Mesodermal cell (in vitro differentiated cells): Measurements from ENCODE around the gene CD300C.

Experiments used
- H3K27ac ChIP-seq: 2 replicates; pipeline ENCODE4 v1.7.0; 2013; ENCODE audit warnings: mild to moderate bottlenecking, low read depth, low read length, moderate library complexity; ENCODE audit not compliant: severe bottlenecking
- H3K36me3 ChIP-seq: 2 replicates; pipeline ENCODE4 v1.7.1; 2013; ENCODE audit warnings: mild to moderate bottlenecking, low read length, moderate library complexity; ENCODE audit not compliant: control insufficient read depth, insufficient read depth
- H3K4me1 ChIP-seq: one replicate; pipeline ENCODE4 v1.7.1; 2013; ENCODE audit warnings: mild to moderate bottlenecking, low read length; ENCODE audit not compliant: insufficient read depth, control insufficient read depth, poor library complexity, severe bottlenecking
- H3K4me3 ChIP-seq: 2 replicates; pipeline ENCODE4 v1.7.0; 2013; ENCODE audit warnings: low read length, control low read depth, mild to moderate bottlenecking; ENCODE audit not compliant: insufficient read depth, poor library complexity, severe bottlenecking; ENCODE audit errors: extremely low read depth
- H3K9me3 ChIP-seq: 2 replicates; pipeline ENCODE4 v1.7.1; 2013; ENCODE audit warnings: mild to moderate bottlenecking, low read length, moderate library complexity; ENCODE audit not compliant: control insufficient read depth
- WGBS, 2 experiments: methylation state at CpG; one replicate each; pipeline ENCODE4 v1.1.5; 2013; ENCODE audit warnings: missing lambda C conversion rate in 2 of 2; ENCODE audit not compliant: insufficient coverage in 2 of 2; 5-methylcytosine and 5-hydroxymethylcytosine counted together

Gene CD300C

DNA sequence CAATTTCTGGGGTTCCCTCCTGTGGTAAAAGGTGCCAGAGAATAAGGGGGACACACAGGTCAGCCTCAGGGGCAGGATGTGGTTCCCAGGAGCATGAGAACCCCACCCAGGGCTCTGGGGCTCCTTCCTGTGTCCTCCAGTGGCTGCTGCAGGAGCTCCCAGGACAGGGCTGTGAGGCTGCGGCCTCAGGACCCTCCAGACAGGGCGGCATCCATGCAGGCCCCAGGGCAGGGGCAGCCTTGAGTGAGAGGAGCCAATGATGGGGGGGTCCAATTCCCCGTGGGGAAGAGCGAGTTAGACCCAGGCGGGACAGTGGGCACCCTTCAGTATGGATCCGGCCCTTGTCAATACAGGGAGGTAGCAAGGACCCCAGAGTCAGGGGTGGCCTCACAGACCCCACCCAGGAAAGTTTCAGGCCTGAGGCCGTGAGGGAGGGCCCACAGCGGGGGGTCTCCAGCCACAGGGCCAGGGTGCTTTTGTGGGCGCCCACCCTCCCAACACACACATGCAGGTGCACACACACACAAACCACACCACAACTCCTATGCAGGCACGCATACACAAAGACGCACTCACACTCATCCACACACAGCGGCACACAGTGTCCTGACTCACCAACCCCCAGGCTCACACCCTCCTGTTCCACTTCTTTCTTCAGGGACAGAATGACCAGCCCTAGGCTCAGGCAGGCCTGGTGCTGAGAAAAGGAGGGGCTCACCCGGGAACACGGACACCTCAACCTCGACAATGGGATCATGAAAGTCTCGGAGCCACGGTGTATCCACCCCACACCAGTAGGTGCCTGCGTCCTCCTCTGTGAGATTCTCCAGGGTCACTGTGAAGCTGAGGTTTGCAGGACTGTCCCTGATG lies 1.8 kb downstream of the CD300C start:
- H3K36me3 ChIP-seq = no peaks in the 10 kb centered on the region
- no peak overlapping the region for H3K4me3 ChIP-seq
- H3K9me3 ChIP-seq = no peaks in the 10 kb centered on the region
- no peak overlapping the region for H3K27ac ChIP-seq
- 93% methylated on average over 14 to 15 of the region's 18 CpGs for WGBS, 2 experiments
- no peaks in the 10 kb centered on the region for H3K4me1 ChIP-seq

GRCh38 chr17:74543406-74543805 lies 2.5 kb downstream of the CD300C start:
- 71 to 80% methylated on average over 11 of the region's 14 CpGs for WGBS, 2 experiments

GRCh38 chr17:74542727-74543383 lies 3.1 kb downstream of the CD300C start:
- WGBS, 2 experiments = 89 to 95% methylated on average over 15 to 16 of the region's 17 CpGs
- H3K9me3 ChIP-seq = no peaks in the 10 kb centered on the region
- H3K36me3 ChIP-seq = no peaks in the 10 kb centered on the region

More at GRCh38 chr17:74543406-74543805, 2.5 kb downstream of the CD300C start:
- Histone ChIP-seq H3K36me3 (no peaks in the 10 kb centered on the region), H3K9me3 (no peaks in the 10 kb centered on the region), H3K4me1 (no peaks in the 10 kb centered on the region), H3K27ac (no peak overlapping the region), H3K4me3 (no peak overlapping the region)

DNA sequence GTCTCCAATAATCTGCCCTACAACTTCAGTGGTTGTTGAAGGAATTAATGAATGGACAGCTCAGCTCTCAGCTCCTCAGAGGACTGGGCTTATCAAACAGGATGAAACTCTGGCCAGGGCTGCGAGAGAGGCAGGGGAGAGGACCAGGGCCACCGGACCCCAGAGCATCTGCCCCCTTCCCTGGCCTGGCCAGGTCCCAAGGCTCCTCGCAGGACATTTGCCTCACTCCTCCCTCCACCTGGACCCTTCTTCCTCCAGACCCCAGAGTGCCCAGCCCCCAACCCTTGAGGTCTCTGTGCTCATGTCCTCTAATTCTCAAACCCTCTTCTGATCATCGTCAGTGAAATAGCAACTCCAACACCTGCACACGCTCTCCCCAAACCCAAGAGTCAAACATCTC lies 3.7 kb downstream of the CD300C start:
- Histone ChIP-seq H3K4me1 (no peaks in the 10 kb centered on the region), H3K27ac (no peak overlapping the region), H3K4me3 (no peak overlapping the region), H3K9me3 (no peaks in the 10 kb centered on the region), H3K36me3 (no peaks in the 10 kb centered on the region)
- 86 to 90% methylated on average over 4 to 5 of the region's 5 CpGs for WGBS, 2 experiments

More at GRCh38 chr17:74542727-74543383, 3.1 kb downstream of the CD300C start:
- H3K4me3 ChIP-seq = no peak overlapping the region
- H3K27ac ChIP-seq = no peak overlapping the region
- no peaks in the 10 kb centered on the region for H3K4me1 ChIP-seq

DNA sequence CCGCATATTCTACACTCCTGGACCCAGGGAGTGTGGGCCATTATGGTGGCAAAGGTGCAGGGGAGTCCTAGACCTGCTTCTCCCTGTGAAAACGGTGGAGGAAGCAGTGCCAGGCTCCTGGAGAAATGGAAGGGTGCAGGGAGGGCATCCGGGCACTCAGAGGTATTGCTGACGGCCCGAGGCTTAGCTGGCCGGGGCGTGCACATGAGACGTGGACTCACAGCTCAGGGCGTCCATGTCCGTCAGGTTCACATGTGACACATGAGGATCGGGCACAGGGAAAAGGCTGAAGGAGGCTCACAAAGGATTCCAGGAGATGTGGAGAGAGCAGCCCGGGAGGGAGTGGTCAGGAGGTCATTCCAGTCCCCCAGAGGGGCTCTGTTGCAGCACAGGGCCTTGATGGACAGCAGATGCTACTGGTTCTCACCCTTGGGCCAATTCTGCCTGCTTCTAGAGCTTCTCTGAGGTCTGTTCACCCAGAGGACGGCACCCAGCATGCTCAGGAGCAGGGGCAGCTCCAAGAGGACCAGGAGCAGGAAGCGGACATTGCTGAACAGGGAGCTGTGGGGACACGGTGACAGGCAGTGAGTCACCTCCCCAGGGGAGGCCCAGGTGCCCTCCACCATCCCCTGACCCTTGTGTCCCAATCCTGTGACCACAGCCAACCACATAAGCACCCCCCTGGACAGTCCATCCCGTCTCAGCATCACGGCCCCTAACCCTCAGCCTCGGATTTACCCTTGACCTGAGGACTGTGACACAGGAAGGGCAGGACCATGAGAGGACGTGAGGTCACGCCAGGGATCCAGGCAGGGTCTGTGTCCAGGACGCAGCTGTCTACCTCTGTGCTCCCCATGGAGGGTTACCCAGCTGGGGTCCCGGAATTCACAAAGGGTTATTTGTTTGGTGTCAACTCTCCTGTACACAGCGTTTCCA lies 4.5 kb downstream of the CD300C start:
- Histone ChIP-seq H3K36me3 (no peaks in the 10 kb centered on the region), H3K9me3 (no peaks in the 10 kb centered on the region), H3K4me3 (no peak overlapping the region), H3K27ac (no peak overlapping the region), H3K4me1 (no peaks in the 10 kb centered on the region)
- WGBS, 2 experiments = 85 to 89% methylated on average over 15 to 22 of the region's 23 CpGs

DNA sequence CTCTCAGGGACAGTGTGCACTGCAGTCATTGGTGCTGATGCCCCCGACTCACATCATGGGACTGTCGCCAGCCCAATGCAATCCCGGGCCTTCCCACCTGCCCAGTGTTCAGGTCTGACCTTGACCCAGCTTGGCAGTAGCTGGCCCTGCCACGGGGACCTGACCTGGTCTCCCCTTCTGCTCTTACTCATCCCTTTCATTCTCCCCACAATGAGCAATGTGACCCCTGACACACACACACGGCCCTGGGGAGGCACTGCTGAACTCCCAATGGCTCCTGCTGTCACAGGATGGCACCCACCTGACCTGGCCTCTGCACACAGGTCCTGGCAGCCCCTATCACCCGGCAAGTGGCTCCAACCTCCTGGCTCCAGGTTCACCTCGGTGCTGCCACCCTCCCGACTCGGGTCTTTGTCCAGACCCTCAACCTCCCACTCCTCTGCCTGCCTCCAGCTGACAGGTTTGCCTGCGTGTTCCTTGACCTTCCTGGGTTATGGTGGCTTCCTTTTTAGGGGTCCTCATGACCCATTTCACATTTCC lies 6.6 kb downstream of the CD300C start:
- 74 to 89% methylated on average over 8 to 9 of the region's 10 CpGs for WGBS, 2 experiments
- H3K9me3 ChIP-seq = no peaks in the 10 kb centered on the region

GRCh38 chr17:74536890-74537289 lies 9.0 kb downstream of the CD300C start:
- no peaks in the 10 kb centered on the region for H3K9me3 ChIP-seq
- no peaks in the 10 kb centered on the region for H3K36me3 ChIP-seq
- no peak overlapping the region for H3K27ac ChIP-seq
- H3K4me3 ChIP-seq = no peak overlapping the region
- H3K4me1 ChIP-seq = no peaks in the 10 kb centered on the region
- WGBS, 2 experiments = 75 to 80% methylated on average over 1 to 3 of the region's 3 CpGs

More for the DNA sequence above, 6.6 kb downstream of the CD300C start:
- Histone ChIP-seq H3K4me1 (no peaks in the 10 kb centered on the region), H3K27ac (no peak overlapping the region), H3K36me3 (no peaks in the 10 kb centered on the region), H3K4me3 (no peak overlapping the region)

GRCh38 chr17:74532115-74532514 lies 13.8 kb downstream of the CD300C start:
- Histone ChIP-seq H3K4me3 (no peak overlapping the region), H3K27ac (no peak overlapping the region), H3K4me1 (no peaks in the 10 kb centered on the region), H3K36me3 (no peaks in the 10 kb centered on the region), H3K9me3 (no peaks in the 10 kb centered on the region)
- 61 to 69% methylated on average over 6 to 7 of the region's 10 CpGs for WGBS, 2 experiments

- no peaks in the 10 kb centered on the region for H3K36me3 ChIP-seq
- no peaks in the 10 kb centered on the region for H3K9me3 ChIP-seq
- no peaks in the 10 kb centered on the region for H3K4me1 ChIP-seq
- H3K4me3 ChIP-seq = no peak within 1 kb of the TSS
- 90 to 97% methylated on average over 7 of the region's 10 CpGs for WGBS, 2 experiments
- H3K27ac ChIP-seq = no peak within 1 kb of the TSS
These were observed 14.6 kb downstream of the CD300C start, which contains the start of gene CD300LB for GRCh38 chr17:74531231-74531761. Gene CD300LB (minus strand): TSS chr17:74531475. CDS start chr17:74531350, 125 bp downstream.

DNA sequence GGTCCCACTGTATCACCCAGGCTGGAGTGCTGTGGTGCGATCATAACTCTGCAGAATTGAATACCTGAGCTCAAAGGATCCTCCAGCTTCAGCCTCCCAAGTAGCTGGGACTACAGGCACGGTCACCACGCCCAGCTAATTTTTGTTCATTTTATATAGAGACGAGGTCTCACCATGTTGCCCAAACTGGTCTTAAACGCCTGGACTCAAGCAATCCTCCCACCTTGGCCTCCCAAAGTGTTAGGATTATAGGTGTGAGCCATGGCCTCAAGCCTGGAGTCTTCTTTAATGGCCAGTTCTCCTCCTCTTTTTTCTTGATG lies 15.1 kb downstream of the CD300C start:
- no peak overlapping the region for H3K4me3 ChIP-seq
- 87 to 100% methylated on average over 2 to 5 of the region's 5 CpGs for WGBS, 2 experiments

More for the DNA sequence above, 15.1 kb downstream of the CD300C start:
- H3K27ac ChIP-seq = no peak overlapping the region
- H3K9me3 ChIP-seq = no peaks in the 10 kb centered on the region
- no peaks in the 10 kb centered on the region for H3K36me3 ChIP-seq
- H3K4me1 ChIP-seq = no peaks in the 10 kb centered on the region
